Heart left ventricle (tissue), 13 donors: ENCODE measurements around the gene IRX5.

Experiments used
- CTCF ChIP-seq, 12 donors: fragments of 200-600 bp; sonication (generic) in 4 of 12; IDR thresholded peaks; one replicate each; pipeline versions ENCODE4 v1.5.0 to v1.8.0; 2018 to 2022; ENCODE audit warnings: antibody characterized with exemption in 12 of 12, mild to moderate bottlenecking in 5 of 12
- POLR2A ChIP-seq, 2 donors: fragments of 450-650 bp; IDR thresholded peaks; one replicate each; pipeline ENCODE4 v1.6.1; 2017; ENCODE audit warnings: antibody characterized with exemption in 2 of 2, mild to moderate bottlenecking in 2 of 2, moderate library complexity in 2 of 2
- donor health status: ischemic (EF 13 %, LVEDD 7.1; RV severe dilation, severe dysfunction).
- donor health status: DM: no; HTN: yes; CAD: no.
- donor health status: DM: no; HTN: no; CAD: no.
- donor health status: ischemic (EF 25% LVEDD 6.9; RV normal size, moderate dysfunction).
- donor health status: ischemic (EF 25% LVEDD 5.7; RV mildly dilated, moderate dysfunction).
- donor health status: ischemic (EF 35%, LVEDD 5.7; RV mildly dilated, moderate dysfunction).
- donor health status: nonischemic (EF 11% LVEDD 7.7; RV severe dilation, severe dysfunction).
- donor health status: DM: yes; HTN: yes; CAD: no.
- donor health status: PGD.
- donor health status: ischemic (EF 29% LVEDD 5.4; RV normal size, mild dysfunction).
- donor health status: nonischemic (EF 23%, LVEDD 6.1; RV moderate dilation, normal function).

- TF ChIP-seq CTCF (IDR thresholded peaks at IDR 0.05): no peak
- peak in 1 of 2 donors; percentile 42 for TF ChIP-seq POLR2A (IDR thresholded peaks at IDR 0.05)
These were observed 129 bp downstream of the IRX5 start for GRCh38 chr16:54930869-54931119.
